Coronary artery (tissue), 2 donors: ENCODE data around the gene TNNI3K.

Experiments used
- DNase-seq: peaks from one replicate; pipeline ENCODE4 v3.0.0-alpha.2; 2017; ENCODE audit warnings: low spot score
- H3K27ac ChIP-seq, 2 donors: fragments of 200-600 bp; sonication (generic); one replicate each; pipeline ENCODE4 v1.5.1; 2016 to 2019
- H3K4me3 ChIP-seq: fragments of 200-600 bp; sonication (generic); 2 replicates; pipeline ENCODE4 v1.5.1; 2016; ENCODE audit warnings: mild to moderate bottlenecking, moderate library complexity
- CTCF ChIP-seq: fragments of 200-600 bp; sonication (generic); IDR thresholded peaks from one replicate; pipeline ENCODE4 v1.5.1; 2019; ENCODE audit warnings: antibody characterized with exemption

TNNI3K gene

GRCh38 chr1:74452035-74452434 is 216.8 kb downstream of the TNNI3K start:
- DNase-seq: no peak
- no peak for TF ChIP-seq CTCF
- Histone ChIP-seq H3K27ac (no peak overlapping the region), H3K4me3 (no peak overlapping the region)

DNA sequence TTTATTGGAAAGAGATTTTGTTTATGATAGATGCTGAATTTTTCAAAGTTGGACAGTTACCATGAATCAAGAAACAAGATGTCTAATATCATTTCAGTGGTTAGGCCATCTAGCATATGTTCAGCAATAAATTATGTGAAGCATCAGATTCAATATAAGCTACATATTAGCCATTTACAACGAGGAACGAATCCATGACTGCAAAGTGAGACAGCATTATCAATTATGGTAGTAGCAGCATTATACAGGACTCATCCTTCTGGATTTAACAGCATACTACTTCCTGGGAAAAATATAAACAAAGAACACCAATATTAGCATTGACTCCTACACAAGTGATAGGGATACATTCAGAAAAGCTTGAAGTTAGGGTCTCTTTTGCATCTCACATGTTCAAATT is 218.1 kb downstream of the TNNI3K start:
- no peak for TF ChIP-seq CTCF
- Histone ChIP-seq H3K27ac (no peak overlapping the region), H3K4me3 (no peak overlapping the region)
- DNase-seq: no peak

DNA sequence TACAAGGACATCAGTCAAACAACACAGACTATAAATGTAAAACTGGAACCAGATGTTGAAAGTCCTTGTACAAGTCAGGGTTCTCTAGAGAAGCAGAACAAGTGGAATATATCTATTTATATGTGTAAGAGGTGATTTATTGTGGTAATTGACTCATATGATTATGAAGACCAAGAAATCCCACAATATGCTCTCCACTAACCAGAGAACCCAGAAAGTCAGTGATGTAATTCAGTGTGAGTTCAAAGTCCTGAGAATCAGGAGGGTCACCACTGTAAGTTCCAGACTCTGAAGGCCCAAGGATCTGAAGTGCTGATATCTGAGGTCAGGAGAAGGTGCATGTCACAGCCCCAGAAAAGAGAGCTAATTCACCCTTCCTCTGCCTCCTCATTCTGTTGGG is 220.2 kb downstream of the TNNI3K start:
- Histone ChIP-seq H3K4me3 (no peak overlapping the region), H3K27ac (no peak overlapping the region)
- DNase-seq: no peak
- no peak for TF ChIP-seq CTCF

DNA sequence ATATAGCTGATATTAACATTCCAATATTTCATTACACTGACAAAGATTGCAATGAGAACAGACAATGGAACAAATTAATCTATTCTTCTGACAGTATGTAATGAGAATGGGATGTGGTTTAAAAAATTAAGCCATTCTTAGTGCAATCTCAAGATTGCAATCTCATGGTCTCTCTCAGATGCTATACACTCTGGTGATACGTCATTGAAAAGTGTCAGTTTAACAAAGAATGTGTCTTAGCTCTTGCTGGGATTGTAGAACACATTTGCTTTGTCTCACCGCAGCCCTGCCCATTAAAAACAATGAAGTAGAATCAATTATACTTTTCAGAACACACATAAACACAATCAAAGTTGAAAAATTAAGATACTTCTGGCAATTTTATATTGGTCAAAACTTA is 222.1 kb downstream of the TNNI3K start:
- Histone ChIP-seq H3K27ac (no peak overlapping the region), H3K4me3 (no peak overlapping the region)
- DNase-seq: no peak
- no peak for TF ChIP-seq CTCF

DNA sequence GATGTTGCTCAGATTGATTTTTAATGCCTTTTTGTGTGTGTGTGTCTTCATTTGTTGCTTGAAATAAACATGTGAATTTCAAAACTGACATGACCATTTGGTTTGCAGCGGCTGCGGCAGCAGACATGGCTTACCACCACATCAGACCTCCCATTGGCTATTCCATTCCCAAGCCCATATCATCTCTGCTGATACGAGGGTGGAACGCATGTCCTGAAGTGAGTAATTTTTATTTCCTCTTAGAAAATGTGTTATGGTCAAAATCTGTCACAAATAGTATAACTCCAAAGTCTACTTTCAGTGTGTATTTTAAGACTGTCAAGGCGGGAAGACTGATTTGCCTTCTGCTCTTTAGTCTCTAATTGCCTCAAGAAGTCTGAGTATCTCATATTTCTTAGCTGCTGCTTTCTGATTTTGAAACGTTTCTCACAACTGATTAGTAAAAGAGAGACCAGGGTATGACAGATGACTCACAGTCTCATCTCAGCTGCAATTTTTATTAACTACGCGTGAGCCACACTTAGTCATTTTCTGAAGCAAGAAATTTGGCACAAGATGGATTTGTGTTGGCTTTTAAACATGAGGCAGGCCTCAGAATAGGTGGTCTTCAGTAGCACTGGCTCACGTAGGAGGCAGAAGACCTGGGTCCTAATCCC is 228.3 kb downstream of the TNNI3K start:
- DNase-seq: no peak
- peak overlapping the region in 1 of 2 donors; percentile 53 for H3K27ac ChIP-seq
- no peak overlapping the region for H3K4me3 ChIP-seq
- TF ChIP-seq CTCF: no peak

DNA sequence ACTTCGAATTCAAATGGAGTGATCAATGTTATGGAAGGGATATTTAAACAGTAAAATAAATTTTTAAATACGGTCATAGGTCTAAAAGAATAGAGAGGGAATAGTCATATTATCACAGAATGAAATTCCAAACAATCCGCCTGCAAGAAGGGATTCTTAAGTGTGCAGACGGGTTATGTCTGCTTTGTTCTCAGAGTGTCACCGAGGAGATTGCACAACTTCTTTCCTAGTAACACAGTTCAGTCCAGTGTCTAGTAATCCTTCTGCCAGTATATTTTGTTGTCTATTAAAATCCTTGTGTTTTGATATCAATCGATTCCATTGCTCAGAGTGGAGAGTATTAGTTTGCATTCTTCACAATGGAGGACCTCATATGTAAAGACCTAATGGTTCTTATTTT is 228.8 kb downstream of the TNNI3K start:
- no peak for DNase-seq
- no peak overlapping the region for H3K4me3 ChIP-seq
- peak overlapping the region in 1 of 2 donors; percentile 53 for H3K27ac ChIP-seq
- no peak for TF ChIP-seq CTCF

- DNase-seq: no peak
- Histone ChIP-seq H3K27ac (no peak overlapping the region), H3K4me3 (no peak overlapping the region)
- TF ChIP-seq CTCF: no peak
Measured at GRCh38 chr1:74465193-74465681, 230.1 kb downstream of the TNNI3K start.
